Astrocyte of the cerebellum (primary cell): Measurements from ENCODE around the gene C18orf63.

Source experiments
- DNase-seq: peaks from one replicate; pipeline ENCODE4 v3.0.0-alpha.2; 2011; ENCODE audit warnings: low read depth
- H3K4me3 ChIP-seq: 2 replicates; pipeline ENCODE4 v1.5.1; 2011; ENCODE audit warnings: mild to moderate bottlenecking, low read depth, low read length, moderate library complexity
- in situ Hi-C: cut with HindIII; loops from 2 replicates; pipeline ENCODE4 v1.10.0; 2017; ENCODE audit warnings: low sequenced_read_pairs
- TF ChIP-seq, protein P1 (sequence below): IDR thresholded peaks from 2 replicates; pipeline ENCODE4 v1.5.1; 2012; ENCODE audit warnings: low read length, low read depth, moderate library complexity, mild to moderate bottlenecking; ENCODE audit errors: missing control alignments

The C18orf63 gene

DNA sequence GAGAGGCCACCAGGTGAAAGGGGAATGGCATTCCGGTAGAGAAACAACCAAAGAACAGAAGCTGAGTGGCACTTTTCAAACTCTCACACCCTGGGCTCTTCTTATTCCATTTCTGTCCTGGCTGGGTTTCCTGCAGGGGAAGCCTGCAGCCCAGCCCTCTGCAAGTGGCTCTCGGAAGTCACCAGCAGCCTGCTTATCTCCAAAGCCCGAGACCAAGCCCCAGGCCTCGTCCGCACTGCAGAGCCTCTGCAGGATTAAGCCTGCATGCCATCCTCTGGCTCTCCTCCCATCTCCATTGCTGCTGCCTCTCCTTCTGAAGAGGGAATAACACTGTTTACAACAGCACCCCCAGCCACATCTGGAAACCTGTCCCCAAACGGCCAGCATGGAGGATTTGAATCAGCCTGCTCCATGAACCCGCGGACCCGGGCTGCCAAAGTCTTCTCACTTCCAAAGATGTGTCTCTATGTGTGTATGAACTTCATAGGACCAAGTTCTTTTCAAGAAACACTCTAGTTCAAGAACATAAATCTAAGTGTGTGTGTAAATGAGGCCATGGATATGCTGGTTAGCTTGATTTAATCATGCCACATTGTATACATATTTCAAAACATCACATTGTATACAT is 87.3 kb downstream of the C18orf63 start:
- no peak for DNase-seq
- TF ChIP-seq, protein P1, sequence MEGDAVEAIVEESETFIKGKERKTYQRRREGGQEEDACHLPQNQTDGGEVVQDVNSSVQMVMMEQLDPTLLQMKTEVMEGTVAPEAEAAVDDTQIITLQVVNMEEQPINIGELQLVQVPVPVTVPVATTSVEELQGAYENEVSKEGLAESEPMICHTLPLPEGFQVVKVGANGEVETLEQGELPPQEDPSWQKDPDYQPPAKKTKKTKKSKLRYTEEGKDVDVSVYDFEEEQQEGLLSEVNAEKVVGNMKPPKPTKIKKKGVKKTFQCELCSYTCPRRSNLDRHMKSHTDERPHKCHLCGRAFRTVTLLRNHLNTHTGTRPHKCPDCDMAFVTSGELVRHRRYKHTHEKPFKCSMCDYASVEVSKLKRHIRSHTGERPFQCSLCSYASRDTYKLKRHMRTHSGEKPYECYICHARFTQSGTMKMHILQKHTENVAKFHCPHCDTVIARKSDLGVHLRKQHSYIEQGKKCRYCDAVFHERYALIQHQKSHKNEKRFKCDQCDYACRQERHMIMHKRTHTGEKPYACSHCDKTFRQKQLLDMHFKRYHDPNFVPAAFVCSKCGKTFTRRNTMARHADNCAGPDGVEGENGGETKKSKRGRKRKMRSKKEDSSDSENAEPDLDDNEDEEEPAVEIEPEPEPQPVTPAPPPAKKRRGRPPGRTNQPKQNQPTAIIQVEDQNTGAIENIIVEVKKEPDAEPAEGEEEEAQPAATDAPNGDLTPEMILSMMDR, result no peak
- in situ Hi-C loops, result no loop called here
- H3K4me3 ChIP-seq, result no peak overlapping the region

DNA sequence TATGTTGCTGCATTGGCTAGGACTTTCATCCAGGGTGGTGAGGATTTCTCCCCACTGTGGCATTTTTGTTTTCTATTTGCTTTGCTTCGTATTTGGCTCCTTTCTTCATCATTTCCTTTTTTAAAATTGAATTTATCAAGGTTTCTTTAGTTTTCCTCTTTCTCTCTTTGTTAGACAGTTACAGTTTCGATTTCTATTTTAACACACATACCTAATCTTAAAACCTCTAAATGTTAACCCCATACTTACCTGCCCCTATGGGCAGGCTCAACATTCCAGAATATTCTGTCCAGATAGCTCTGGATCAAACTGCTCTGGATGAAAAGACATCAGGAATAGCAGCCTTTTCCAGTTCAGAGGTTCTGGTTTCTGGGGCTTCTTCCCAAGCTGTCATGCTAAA is 92.2 kb downstream of the C18orf63 start:
- DNase-seq, result no peak
- TF ChIP-seq, protein P1, result no peak
- in situ Hi-C loops, result no loop called here
- H3K4me3 ChIP-seq, result no peak overlapping the region
